ENCODE results near the gene GJA3. TPM values are rescaled to one million over a fixed set of nuclear protein-coding genes. Genes with fewer than 3 reads are reported as not detected.

GJA3 gene
- total RNA-seq, 1 donor: under 0.01 TPM

- no peak for DNase-seq (ENCODE audit: insufficient read length, low spot score, missing footprints)
- H4K20me1 ChIP-seq (ENCODE audit: insufficient read depth, low read length): no peaks in the 10 kb centered on the region
- H3K4me1 ChIP-seq (ENCODE audit: insufficient read depth, low read length): no peaks in the 10 kb centered on the region
- no peak for TF ChIP-seq CTCF (IDR thresholded peaks at IDR 0.05; ENCODE audit: extremely low read depth, low read depth, low read length)
- H3K27ac ChIP-seq (ENCODE audit: low read depth, low read length): no peak overlapping the region
- H3K27me3 ChIP-seq (ENCODE audit: insufficient read depth, low read length): no peaks in the 10 kb centered on the region
- H3K4me3 ChIP-seq (ENCODE audit: insufficient read depth, low read length): no peak overlapping the region
- peaks cover 4% of the 10 kb centered on the region for H3K36me3 ChIP-seq (ENCODE audit: insufficient read depth, low read length)
- no peaks in the 10 kb centered on the region for H3K79me2 ChIP-seq (ENCODE audit: insufficient read depth, low read length)
- no peak overlapping the region for H2AFZ ChIP-seq (ENCODE audit: low read length)
- H3K4me2 ChIP-seq (ENCODE audit: insufficient read depth, low read length): no peak overlapping the region
- H3K9me3 ChIP-seq (ENCODE audit: low read depth, low read length): no peaks in the 10 kb centered on the region
Measured at GRCh38 chr13:20090349-20090748, 70.5 kb downstream of the GJA3 start.

Other genes starting within 250 kb of the GJA3 start
- gene ZMYM2, start 202.3 kb downstream of the GJA3 start, total RNA-seq: 65.5 and 66.6 TPM in 2 replicates
- under 0.01 and 0.29 TPM in 2 replicates for gene GJB2, start 31.9 kb upstream of the GJA3 start, total RNA-seq
- gene GJB6, start 71.3 kb upstream of the GJA3 start, total RNA-seq: not detected in 2 replicates